ENCODE results near the gene SLC18A3. TPM values are rescaled to one million over a fixed set of nuclear protein-coding genes. Genes with fewer than 3 reads are reported as not detected.

Gene SLC18A3
- total and polyA plus RNA-seq, 3 donors from 2014 or later: not detected

DNA sequence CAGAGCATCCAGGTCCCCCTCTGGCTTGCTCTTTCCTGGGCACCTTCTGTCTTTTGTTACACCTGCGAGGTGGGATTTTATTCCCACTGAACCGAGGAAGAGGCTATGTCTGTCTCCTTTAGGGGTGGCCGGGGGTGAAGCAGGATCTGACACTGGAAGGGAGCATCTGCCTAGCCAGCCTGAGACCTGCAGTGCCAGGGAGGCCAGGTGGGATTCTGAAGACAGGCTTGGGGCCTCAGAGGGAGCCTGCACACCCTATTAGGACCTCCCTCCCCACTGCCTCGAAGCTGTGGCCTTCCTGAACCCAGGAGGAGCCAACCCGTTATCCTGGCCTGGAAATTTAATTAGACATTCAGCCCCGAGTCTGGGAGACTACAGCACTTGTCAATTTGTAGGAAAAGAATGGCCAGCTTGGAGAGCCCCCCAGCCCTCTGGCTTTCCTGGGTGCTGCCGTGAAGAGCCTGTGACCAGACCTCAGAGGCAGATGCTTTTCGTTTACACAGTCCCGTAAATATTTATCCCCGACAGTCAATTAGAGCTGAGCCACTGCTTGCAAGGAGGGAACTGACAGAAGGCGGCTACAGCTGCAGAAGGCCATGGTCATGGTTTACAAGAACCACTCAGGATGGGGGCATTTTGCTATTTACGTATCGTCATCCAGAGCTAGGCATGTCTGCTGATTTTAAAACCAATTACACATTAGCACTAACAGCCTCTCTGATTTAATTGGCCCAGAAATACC lies 23.4 kb downstream of the SLC18A3 start:
- H3K9me3 ChIP-seq: no peaks in the 10 kb centered on the region
- 56 to 67% methylated on average over 13 of the region's 13 CpGs for WGBS, 2 donors
- no peaks in the 10 kb centered on the region for H3K36me3 ChIP-seq (ENCODE audit: low read depth, missing control alignments)
- TF ChIP-seq, protein P1, sequence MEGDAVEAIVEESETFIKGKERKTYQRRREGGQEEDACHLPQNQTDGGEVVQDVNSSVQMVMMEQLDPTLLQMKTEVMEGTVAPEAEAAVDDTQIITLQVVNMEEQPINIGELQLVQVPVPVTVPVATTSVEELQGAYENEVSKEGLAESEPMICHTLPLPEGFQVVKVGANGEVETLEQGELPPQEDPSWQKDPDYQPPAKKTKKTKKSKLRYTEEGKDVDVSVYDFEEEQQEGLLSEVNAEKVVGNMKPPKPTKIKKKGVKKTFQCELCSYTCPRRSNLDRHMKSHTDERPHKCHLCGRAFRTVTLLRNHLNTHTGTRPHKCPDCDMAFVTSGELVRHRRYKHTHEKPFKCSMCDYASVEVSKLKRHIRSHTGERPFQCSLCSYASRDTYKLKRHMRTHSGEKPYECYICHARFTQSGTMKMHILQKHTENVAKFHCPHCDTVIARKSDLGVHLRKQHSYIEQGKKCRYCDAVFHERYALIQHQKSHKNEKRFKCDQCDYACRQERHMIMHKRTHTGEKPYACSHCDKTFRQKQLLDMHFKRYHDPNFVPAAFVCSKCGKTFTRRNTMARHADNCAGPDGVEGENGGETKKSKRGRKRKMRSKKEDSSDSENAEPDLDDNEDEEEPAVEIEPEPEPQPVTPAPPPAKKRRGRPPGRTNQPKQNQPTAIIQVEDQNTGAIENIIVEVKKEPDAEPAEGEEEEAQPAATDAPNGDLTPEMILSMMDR (IDR thresholded peaks at IDR 0.05): no peak
- intact Hi-C loops (cut with DNase I; ENCODE audit: low total_unique reads): no loop called here
- H3K27me3 ChIP-seq: no peaks in the 10 kb centered on the region
- H3K4me1 ChIP-seq: no peaks in the 10 kb centered on the region
- H3K4me3 ChIP-seq: no peak overlapping the region
- no peak overlapping the region for H3K27ac ChIP-seq
- no peak for DNase-seq

DNA sequence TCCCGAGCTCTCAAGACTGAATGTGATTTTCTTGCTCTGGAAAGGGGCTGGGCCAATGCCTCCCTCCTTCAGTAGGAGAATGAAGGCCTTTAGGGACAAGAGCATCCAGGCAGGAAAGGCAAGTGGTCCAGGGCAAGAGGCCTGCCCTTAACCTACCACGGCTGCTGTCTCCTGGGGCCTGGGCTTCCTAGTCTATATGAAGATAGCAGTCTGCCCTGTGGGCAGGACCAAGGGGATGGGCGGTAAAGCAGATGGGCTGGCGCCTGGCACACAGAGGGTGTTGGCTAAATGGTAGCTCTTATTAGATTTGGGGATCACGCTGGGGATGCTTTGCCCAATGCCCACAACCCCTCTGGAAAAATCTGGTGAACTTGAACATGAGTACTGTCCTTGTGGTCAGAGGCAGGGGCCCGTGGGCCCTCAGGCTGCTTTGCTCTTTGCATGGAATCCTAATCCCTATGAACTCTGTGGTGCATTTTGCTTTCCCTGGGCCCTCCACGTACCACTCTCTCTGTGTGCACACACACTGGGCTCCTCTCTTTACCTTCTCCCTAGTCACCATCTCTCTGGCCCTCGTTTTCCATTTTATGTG lies 24.1 kb downstream of the SLC18A3 start:
- Histone ChIP-seq H3K9me3 (no peaks in the 10 kb centered on the region), H3K4me3 (no peak overlapping the region), H3K27ac (no peak overlapping the region), H3K36me3 (ENCODE audit: low read depth, missing control alignments) (no peaks in the 10 kb centered on the region), H3K27me3 (no peaks in the 10 kb centered on the region), H3K4me1 (no peaks in the 10 kb centered on the region)
- no peak for DNase-seq
- WGBS, 2 donors: 78 to 79% methylated on average over 4 to 8 of the region's 8 CpGs
- TF ChIP-seq, protein P1 (IDR thresholded peaks at IDR 0.05): no peak
- no peak for TF ChIP-seq POLR2A (IDR thresholded peaks at IDR 0.05)
- intact Hi-C loops (cut with DNase I; ENCODE audit: low total_unique reads): no loop called here

DNA sequence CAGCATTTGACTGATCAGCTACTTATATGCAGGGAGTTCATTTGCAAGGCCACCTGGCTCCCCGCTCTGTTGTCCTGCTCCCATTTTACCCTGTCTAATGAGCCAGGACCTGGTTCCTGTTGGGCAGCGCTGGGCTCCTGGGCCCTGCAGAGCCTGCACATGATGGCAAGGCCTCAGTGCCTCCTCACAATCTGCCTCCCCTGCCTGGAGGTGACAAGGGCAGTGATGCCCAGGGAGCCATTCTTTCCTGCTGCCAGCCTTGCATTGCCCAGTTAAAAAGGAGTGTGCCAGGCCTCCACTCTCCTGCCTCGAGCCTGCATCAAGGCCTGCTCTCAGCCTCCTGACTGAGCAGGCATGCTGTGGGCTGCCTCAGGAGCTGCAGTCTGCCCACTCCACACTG lies 32.2 kb downstream of the SLC18A3 start:
- TF ChIP-seq, protein P1 (IDR thresholded peaks at IDR 0.05): no peak
- TF ChIP-seq POLR2A (IDR thresholded peaks at IDR 0.05): no peak
- H3K4me1 ChIP-seq: no peaks in the 10 kb centered on the region
- 87 to 93% methylated on average over 3 of the region's 3 CpGs for WGBS, 2 donors
- no peaks in the 10 kb centered on the region for H3K27me3 ChIP-seq
- H3K9me3 ChIP-seq: no peaks in the 10 kb centered on the region
- no peak for DNase-seq
- intact Hi-C loops (cut with DNase I; ENCODE audit: low total_unique reads): no loop called here
- H3K27ac ChIP-seq: no peak overlapping the region
- H3K4me3 ChIP-seq: no peak overlapping the region
- no peaks in the 10 kb centered on the region for H3K36me3 ChIP-seq (ENCODE audit: low read depth, missing control alignments)

DNA sequence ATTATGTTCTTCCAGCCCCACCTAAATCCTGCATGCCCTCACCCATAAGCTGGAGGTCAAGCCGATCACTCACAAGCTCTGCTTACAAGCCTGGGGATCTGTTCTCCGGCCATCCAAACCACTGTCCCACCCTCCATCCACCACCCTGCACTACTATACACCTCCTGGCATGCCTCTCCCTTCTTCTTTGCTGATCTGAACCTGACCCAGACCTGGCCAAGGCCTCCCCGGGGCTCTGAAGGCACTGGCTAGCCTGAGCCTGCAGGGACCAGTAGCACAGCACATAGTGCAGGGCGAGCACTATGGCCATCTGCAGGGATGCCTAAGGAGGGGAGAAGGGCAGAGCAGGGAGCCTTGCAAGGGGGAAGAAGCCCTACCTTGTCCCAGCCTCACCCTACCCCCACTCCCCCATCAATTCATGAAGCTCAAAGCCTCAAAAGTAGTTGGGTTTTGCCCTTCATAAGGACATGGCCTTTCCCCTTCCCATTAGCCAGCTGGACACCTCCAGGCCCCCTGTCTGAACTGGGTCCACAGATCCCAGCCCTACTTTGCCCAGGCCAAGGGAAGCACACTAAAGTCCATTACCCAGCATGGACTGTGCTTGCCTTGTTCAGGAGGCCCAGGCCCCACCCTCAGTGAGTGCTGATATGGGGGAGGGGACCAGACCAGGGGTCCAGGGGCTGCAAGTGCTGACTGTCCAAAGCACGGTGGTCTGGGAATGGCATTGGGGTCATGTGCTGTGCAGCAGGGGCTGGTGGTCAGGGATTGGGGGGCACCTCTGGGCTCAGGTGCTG lies 33.3 kb downstream of the SLC18A3 start:
- H3K27me3 ChIP-seq: no peaks in the 10 kb centered on the region
- 87 to 92% methylated on average over 4 to 5 of the region's 5 CpGs for WGBS, 2 donors
- no peak overlapping the region for H3K27ac ChIP-seq
- H3K9me3 ChIP-seq: no peaks in the 10 kb centered on the region
- H3K4me1 ChIP-seq: no peaks in the 10 kb centered on the region
- TF ChIP-seq, protein P1 (IDR thresholded peaks at IDR 0.05): no peak
- no peak for TF ChIP-seq POLR2A (IDR thresholded peaks at IDR 0.05)
- no peaks in the 10 kb centered on the region for H3K36me3 ChIP-seq (ENCODE audit: low read depth, missing control alignments)
- DNase-seq: no peak
- intact Hi-C loops (cut with DNase I; ENCODE audit: low total_unique reads): no loop called here
- H3K4me3 ChIP-seq: no peak overlapping the region

All from testis (tissue), 3 donors.